ENCODE results near the gene FAIM2.

FAIM2 gene

GRCh38 chr12:49939707-49940106 is 36.0 kb upstream of the FAIM2 start:
- DNase-seq (ENCODE audit: low read depth, low spot score): no peak

- DNase-seq (ENCODE audit: low read depth, low spot score): no peak
Measured at GRCh38 chr12:49939307-49939706, 35.6 kb upstream of the FAIM2 start.

GRCh38 chr12:49937639-49938300 is 34.1 kb upstream of the FAIM2 start:
- no peak for DNase-seq (ENCODE audit: low read depth, low spot score)

GRCh38 chr12:49936925-49937324 is 33.2 kb upstream of the FAIM2 start:
- no peak for DNase-seq (ENCODE audit: low read depth, low spot score)

- DNase-seq (ENCODE audit: low read depth, low spot score): no peak
Measured at GRCh38 chr12:49934505-49934904, 30.8 kb upstream of the FAIM2 start.

- DNase-seq (ENCODE audit: low read depth, low spot score): no peak
Measured at GRCh38 chr12:49933796-49934195, 30.1 kb upstream of the FAIM2 start.

GRCh38 chr12:49932533-49933130 is 28.9 kb upstream of the FAIM2 start:
- DNase-seq (ENCODE audit: low read depth, low spot score): no peak

GRCh38 chr12:49932023-49932422 is 28.3 kb upstream of the FAIM2 start:
- DNase-seq (ENCODE audit: low read depth, low spot score): no peak

GRCh38 chr12:49930515-49931288 is 27.0 kb upstream of the FAIM2 start:
- no peak for DNase-seq (ENCODE audit: low read depth, low spot score)

- DNase-seq (ENCODE audit: low read depth, low spot score): no peak
Measured at GRCh38 chr12:49929581-49929980, 25.9 kb upstream of the FAIM2 start.

- DNase-seq (ENCODE audit: low read depth, low spot score): no peak
Measured at GRCh38 chr12:49928471-49928870, 24.8 kb upstream of the FAIM2 start.

GRCh38 chr12:49925433-49926204 is 21.9 kb upstream of the FAIM2 start:
- no peak for DNase-seq (ENCODE audit: low read depth, low spot score)

- DNase-seq (ENCODE audit: low read depth, low spot score): no peak
Measured at GRCh38 chr12:49924628-49925246, 21.0 kb upstream of the FAIM2 start.

GRCh38 chr12:49923880-49924556 is 20.3 kb upstream of the FAIM2 start:
- no peak for DNase-seq (ENCODE audit: low read depth, low spot score)

- DNase-seq (ENCODE audit: low read depth, low spot score): no peak
Measured at GRCh38 chr12:49923035-49923644, 19.4 kb upstream of the FAIM2 start.

GRCh38 chr12:49922349-49923034 is 18.8 kb upstream of the FAIM2 start:
- no peak for DNase-seq (ENCODE audit: low read depth, low spot score)

- no peak for DNase-seq (ENCODE audit: low read depth, low spot score)
Measured at GRCh38 chr12:49921936-49922335, 18.2 kb upstream of the FAIM2 start.

- no peak for DNase-seq (ENCODE audit: low read depth, low spot score)
Measured at GRCh38 chr12:49921299-49921698, 17.6 kb upstream of the FAIM2 start.

GRCh38 chr12:49920915-49921286 is 17.2 kb upstream of the FAIM2 start:
- DNase-seq (ENCODE audit: low read depth, low spot score): no peak

GRCh38 chr12:49920241-49920914 is 16.7 kb upstream of the FAIM2 start:
- DNase-seq (ENCODE audit: low read depth, low spot score): no peak

All from ELF-1 (cell line).